Measurements from ENCODE around the gene DHX8.

DNA sequence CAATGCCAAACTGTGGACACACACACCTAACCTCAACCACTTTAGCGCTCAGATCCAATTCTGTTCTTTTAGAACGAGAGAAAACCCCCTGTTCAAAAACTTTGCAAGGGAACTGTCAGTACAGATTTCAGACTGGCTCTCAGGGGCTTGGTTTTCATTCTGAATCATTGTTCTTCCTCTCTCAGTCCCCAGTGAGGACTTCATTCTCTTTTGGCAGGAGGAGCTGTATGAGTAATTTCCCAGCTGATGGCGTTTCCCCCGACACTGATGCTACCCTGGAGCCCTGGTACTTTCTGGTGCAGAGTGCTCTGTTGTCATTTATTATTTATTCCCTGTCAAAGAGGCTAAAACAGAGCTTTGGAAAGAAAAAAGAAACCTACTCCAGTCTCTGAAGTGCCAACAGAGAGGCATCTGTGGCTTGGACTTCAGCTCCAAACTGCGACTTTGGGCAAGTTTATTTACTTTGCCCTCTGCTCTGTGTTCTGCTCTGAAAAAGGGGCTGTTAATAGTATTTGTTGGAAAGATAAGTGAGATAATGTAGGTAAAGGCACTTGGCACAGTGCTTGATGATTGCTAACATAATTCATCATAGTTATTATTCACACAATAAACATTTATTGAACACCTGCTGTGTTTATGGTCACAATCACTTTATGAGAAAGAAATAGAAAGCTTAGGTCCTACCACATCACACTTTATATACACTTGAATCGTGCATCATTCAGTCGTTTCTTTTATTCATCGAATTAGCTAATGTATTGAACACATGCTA is 34.0 kb downstream of the DHX8 start:
- TF ChIP-seq, protein P1, sequence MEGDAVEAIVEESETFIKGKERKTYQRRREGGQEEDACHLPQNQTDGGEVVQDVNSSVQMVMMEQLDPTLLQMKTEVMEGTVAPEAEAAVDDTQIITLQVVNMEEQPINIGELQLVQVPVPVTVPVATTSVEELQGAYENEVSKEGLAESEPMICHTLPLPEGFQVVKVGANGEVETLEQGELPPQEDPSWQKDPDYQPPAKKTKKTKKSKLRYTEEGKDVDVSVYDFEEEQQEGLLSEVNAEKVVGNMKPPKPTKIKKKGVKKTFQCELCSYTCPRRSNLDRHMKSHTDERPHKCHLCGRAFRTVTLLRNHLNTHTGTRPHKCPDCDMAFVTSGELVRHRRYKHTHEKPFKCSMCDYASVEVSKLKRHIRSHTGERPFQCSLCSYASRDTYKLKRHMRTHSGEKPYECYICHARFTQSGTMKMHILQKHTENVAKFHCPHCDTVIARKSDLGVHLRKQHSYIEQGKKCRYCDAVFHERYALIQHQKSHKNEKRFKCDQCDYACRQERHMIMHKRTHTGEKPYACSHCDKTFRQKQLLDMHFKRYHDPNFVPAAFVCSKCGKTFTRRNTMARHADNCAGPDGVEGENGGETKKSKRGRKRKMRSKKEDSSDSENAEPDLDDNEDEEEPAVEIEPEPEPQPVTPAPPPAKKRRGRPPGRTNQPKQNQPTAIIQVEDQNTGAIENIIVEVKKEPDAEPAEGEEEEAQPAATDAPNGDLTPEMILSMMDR (IDR thresholded peaks at IDR 0.05): no peak
- TF ChIP-seq POLR2A (IDR thresholded peaks at IDR 0.05): no peak
